GM12864 (cell line): ENCODE measurements around the gene SNAI1.

Source experiments
- DNase-seq: peaks from one replicate; pipeline ENCODE4 v3.0.0-alpha.2; 2011; ENCODE audit warnings: low read depth
- H3K4me3 ChIP-seq: 2 replicates; pipeline ENCODE4 v1.5.1; 2011; ENCODE audit warnings: mild to moderate bottlenecking, low read depth, low read length, control low read depth
- TF ChIP-seq, protein P1 (sequence below): IDR thresholded peaks from 2 replicates; pipeline ENCODE4 v1.5.1; 2011; ENCODE audit warnings: low read depth, mild to moderate bottlenecking, moderate library complexity, low read length, control low read depth, inconsistent platforms; ENCODE audit errors: missing control alignments

The SNAI1 gene

DNA sequence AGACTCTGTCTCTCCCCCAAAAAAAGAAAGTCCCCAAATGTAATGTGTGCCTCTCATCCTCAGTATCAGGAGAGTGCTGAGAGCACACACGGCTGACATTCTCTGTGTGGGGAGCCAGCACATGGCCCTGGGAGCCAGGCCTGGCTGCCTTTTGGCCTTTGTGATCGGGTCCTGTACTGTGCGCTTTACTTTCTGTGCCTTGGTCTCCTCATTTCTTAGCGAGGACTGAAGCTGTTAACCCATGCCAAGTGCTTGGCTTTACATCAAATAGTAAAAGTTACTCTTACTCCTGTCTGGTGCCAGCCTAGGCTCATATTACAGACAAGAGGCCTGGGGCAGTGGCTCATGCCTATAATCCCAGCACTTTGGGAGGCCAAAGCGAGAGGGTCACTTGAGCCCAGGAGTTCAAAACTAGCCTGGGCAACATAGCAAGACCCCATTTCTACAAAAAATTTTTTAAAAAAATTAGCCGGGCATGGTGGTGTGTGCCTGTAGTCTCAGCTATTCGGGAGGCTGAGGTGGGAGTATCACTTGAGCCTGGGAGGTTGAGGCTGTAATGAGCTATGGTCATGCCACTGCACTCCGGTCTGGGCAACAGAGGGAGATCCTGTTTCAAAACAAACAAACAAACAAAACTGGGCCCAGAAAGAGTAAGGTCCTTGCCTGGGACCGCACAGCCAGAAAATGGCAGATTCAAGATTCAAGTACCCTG, 50.3 kb downstream of the SNAI1 start:
- no peak for DNase-seq
- H3K4me3 ChIP-seq = no peak overlapping the region
- TF ChIP-seq, protein P1, sequence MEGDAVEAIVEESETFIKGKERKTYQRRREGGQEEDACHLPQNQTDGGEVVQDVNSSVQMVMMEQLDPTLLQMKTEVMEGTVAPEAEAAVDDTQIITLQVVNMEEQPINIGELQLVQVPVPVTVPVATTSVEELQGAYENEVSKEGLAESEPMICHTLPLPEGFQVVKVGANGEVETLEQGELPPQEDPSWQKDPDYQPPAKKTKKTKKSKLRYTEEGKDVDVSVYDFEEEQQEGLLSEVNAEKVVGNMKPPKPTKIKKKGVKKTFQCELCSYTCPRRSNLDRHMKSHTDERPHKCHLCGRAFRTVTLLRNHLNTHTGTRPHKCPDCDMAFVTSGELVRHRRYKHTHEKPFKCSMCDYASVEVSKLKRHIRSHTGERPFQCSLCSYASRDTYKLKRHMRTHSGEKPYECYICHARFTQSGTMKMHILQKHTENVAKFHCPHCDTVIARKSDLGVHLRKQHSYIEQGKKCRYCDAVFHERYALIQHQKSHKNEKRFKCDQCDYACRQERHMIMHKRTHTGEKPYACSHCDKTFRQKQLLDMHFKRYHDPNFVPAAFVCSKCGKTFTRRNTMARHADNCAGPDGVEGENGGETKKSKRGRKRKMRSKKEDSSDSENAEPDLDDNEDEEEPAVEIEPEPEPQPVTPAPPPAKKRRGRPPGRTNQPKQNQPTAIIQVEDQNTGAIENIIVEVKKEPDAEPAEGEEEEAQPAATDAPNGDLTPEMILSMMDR = no peak

DNA sequence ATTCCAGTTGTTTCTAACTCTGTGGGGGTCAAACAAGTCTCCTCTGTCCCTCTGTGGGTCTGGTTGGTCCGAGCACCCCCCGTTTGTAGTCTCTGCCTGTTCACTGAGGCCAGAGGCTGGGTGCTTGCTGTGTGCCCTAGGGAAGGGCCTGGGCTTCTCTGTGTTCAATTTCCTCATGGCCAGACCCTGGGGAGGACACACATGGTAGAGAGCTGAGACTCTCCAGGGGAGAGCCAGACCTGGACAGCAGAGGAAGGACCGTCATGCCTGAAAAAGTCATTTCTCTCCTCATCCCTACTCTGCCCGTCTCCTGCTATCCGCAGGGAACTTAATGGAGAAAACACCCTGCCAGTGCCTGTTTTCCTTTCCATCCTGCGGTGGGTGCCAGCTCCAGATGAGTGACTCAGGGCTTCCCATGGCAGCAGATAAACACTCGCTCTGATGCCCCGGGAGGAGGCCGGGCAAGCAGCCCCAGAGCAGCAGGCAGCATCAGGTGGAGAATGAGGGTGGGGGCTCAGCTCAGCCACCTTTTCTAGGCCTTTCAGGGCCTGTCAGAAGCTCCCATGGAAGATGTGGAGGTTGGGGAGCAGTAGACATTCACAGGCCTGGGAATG, 51.9 kb downstream of the SNAI1 start:
- TF ChIP-seq, protein P1 = no peak
- H3K4me3 ChIP-seq = no peak overlapping the region
- DNase-seq = no peak

GRCh38 chr20:50036703-50037102, 53.9 kb downstream of the SNAI1 start:
- TF ChIP-seq, protein P1 = no peak
- no peak overlapping the region for H3K4me3 ChIP-seq
- DNase-seq = no peak

DNA sequence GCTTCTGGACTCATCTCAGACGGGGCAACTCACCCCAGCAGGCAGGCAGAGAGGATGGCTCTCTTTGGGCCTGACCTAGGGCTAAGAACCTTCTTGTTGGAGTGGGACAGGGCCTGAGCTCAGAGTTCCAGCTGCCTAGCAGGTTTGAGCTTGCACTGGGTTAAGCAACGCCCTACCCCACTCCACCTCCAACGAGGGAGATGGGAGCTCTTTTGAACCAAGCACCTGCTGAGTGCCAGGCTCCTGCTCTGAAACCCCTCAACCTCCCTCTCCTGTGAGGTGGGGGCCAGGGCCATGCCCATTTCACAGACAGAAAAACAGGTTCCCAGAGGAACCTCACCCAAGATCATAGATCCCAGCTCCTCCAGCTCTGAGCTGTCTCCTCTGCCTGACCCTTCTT, 54.3 kb downstream of the SNAI1 start:
- DNase-seq = no peak
- H3K4me3 ChIP-seq = no peak overlapping the region
- TF ChIP-seq, protein P1 = no peak

- TF ChIP-seq, protein P1 = no peak
- DNase-seq = no peak
- H3K4me3 ChIP-seq = no peak overlapping the region
These were observed 54.8 kb downstream of the SNAI1 start for GRCh38 chr20:50037575-50037974.

DNA sequence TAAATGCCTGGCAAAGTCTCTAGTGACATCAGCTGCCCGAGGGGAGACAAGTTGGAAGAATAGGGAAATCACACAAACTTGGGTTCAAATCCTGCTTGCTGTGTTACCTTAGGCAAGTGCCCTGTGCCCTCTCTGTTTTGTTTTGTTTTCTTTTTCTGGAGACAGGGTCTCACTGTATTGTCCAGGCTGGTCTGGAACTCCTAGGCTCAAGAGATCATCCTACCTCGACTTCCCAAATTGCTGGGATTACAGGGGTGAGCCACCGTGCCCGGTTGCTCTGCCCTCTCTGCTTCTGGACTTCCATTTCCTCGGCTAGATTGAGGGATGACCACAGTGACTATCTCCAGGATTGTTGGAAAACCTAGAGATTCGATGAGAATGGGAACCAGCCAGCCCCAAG, 55.4 kb downstream of the SNAI1 start:
- TF ChIP-seq, protein P1 = no peak
- DNase-seq = no peak
- H3K4me3 ChIP-seq = no peak overlapping the region
